ENCODE results near the gene WDR74. TPM values are rescaled to one million over a fixed set of nuclear protein-coding genes. Genes with fewer than 3 reads are reported as not detected.
A peak's percentile ranks its signal among the peaks of the same experiment; 100 is the strongest.
"Not testable (repeated sequence)": the region's sequence is repeated elsewhere in the genome, so short reads cannot be mapped to it uniquely, and the experiment has no call there.

The WDR74 gene
- total and polyA plus RNA-seq, 4 donors = 26.2 to 64.1 (median 42.0) TPM

- peaks cover 0 to 16% (median 13%) of the 10 kb centered on the region in 5 donors for H3K4me1 ChIP-seq (ENCODE audit: control insufficient read depth in 5 of 5, insufficient read depth in 5 of 5, low read length in 5 of 5)
- 13 to 14% methylated on average over 40 of the region's 40 CpGs for WGBS, 2 donors
Observed at GRCh38 chr11:62832336-62833234, 6.8 kb downstream of the WDR74 start, which contains the start of gene TEX54. TSS of gene TEX54 (minus strand) at chr11:62832841.

GRCh38 chr11:62831520-62832335 is 7.7 kb downstream of the WDR74 start, which contains the start of gene STX5:
TSS of gene STX5 (minus strand) at chr11:62832051. CDS start at chr11:62831243, 808 bp downstream.
- WGBS, 2 donors = 0 to 1% methylated on average over 65 of the region's 65 CpGs
- Histone ChIP-seq H3K27ac (ENCODE audit: low read depth in 1 of 2, low read length in 1 of 2) (peak within 1 kb of the TSS; percentile 96 to 99), H3K36me3 (ENCODE audit: control insufficient read depth in 4 of 4, insufficient read depth in 4 of 4, low read length in 4 of 4) (peaks cover 13 to 34% (median 27%) of the 10 kb centered on the region in 4 donors), H3K9me3 (ENCODE audit: control insufficient read depth in 4 of 4, insufficient read depth in 3 of 4, low read length in 3 of 4) (no peaks in the 10 kb centered on the region), H3K9ac (ENCODE audit: insufficient read depth in 1 of 2, low read length in 2 of 2) (peak within 1 kb of the TSS; percentile 85 to 91), H3K4me1 (ENCODE audit: control insufficient read depth in 5 of 5, insufficient read depth in 5 of 5, low read length in 5 of 5) (peaks cover 0 to 16% (median 13%) of the 10 kb centered on the region in 5 donors), H3K27me3 (ENCODE audit: control insufficient read depth in 3 of 3, insufficient read depth in 3 of 3, low read length in 2 of 3) (no peaks in the 10 kb centered on the region), H3K4me3 (peak within 1 kb of the TSS; percentile 82)
- peak; percentile 99 for ATAC-seq (ENCODE audit: insufficient read depth, low FRiP score)
- TF ChIP-seq CTCF (IDR thresholded peaks at IDR 0.05; ENCODE audit: control extremely low read depth, extremely low read depth) = no peak
- peak; percentile 99 to 100 (median 100) for DNase-seq

More at GRCh38 chr11:62832336-62833234, 6.8 kb downstream of the WDR74 start, which contains the start of gene TEX54:
- Histone ChIP-seq H3K27me3 (ENCODE audit: control insufficient read depth in 3 of 3, insufficient read depth in 3 of 3, low read length in 2 of 3) (no peaks in the 10 kb centered on the region), H3K4me3 (peak within 1 kb of the TSS; percentile 74), H3K9me3 (ENCODE audit: control insufficient read depth in 4 of 4, insufficient read depth in 3 of 4, low read length in 3 of 4) (no peaks in the 10 kb centered on the region), H3K27ac (ENCODE audit: low read depth in 1 of 2, low read length in 1 of 2) (peak within 1 kb of the TSS; percentile 96 to 99), H3K36me3 (ENCODE audit: control insufficient read depth in 4 of 4, insufficient read depth in 4 of 4, low read length in 4 of 4) (peaks cover 6 to 28% (median 19%) of the 10 kb centered on the region in 4 donors), H3K9ac (ENCODE audit: insufficient read depth in 1 of 2, low read length in 2 of 2) (peak within 1 kb of the TSS; percentile 66 to 85)
- no peak for DNase-seq
- TF ChIP-seq CTCF (IDR thresholded peaks at IDR 0.05; ENCODE audit: control extremely low read depth, extremely low read depth) = no peak
- peak; percentile 1 for ATAC-seq (ENCODE audit: insufficient read depth, low FRiP score)

GRCh38 chr11:62830904-62831519 is 8.4 kb downstream of the WDR74 start:
- Histone ChIP-seq H3K27me3 (ENCODE audit: control insufficient read depth in 3 of 3, insufficient read depth in 3 of 3, low read length in 2 of 3) (no peaks in the 10 kb centered on the region), H3K4me1 (ENCODE audit: control insufficient read depth in 5 of 5, insufficient read depth in 5 of 5, low read length in 5 of 5) (peaks cover 0 to 16% (median 13%) of the 10 kb centered on the region in 5 donors), H3K9me3 (ENCODE audit: control insufficient read depth in 4 of 4, insufficient read depth in 3 of 4, low read length in 3 of 4) (no peaks in the 10 kb centered on the region), H3K27ac (ENCODE audit: low read depth in 1 of 2, low read length in 1 of 2) (peak overlapping the region; percentile 89 to 92), H3K9ac (ENCODE audit: insufficient read depth in 1 of 2, low read length in 2 of 2) (peak overlapping the region; percentile 85 to 91), H3K36me3 (ENCODE audit: control insufficient read depth in 4 of 4, insufficient read depth in 4 of 4, low read length in 4 of 4) (peaks cover 13 to 29% (median 28%) of the 10 kb centered on the region in 4 donors), H3K4me3 (peak overlapping the region; percentile 82)
- no peak for TF ChIP-seq CTCF (IDR thresholded peaks at IDR 0.05; ENCODE audit: control extremely low read depth, extremely low read depth)
- peak in 1 of 3 donors; percentile 79 for DNase-seq
- no peak for ATAC-seq (ENCODE audit: insufficient read depth, low FRiP score)
- WGBS, 2 donors = 0 to 1% methylated on average over 33 of the region's 33 CpGs

GRCh38 chr11:62828130-62828529 is 11.3 kb downstream of the WDR74 start:
- ATAC-seq (ENCODE audit: insufficient read depth, low FRiP score); H3K27ac ChIP-seq (ENCODE audit: low read depth in 1 of 2, low read length in 1 of 2); H3K27me3 ChIP-seq (ENCODE audit: control insufficient read depth in 3 of 3, insufficient read depth in 3 of 3, low read length in 2 of 3); DNase-seq; H3K4me3 ChIP-seq; H3K9ac ChIP-seq (ENCODE audit: insufficient read depth in 1 of 2, low read length in 2 of 2); H3K9me3 ChIP-seq (ENCODE audit: control insufficient read depth in 4 of 4, insufficient read depth in 3 of 4, low read length in 3 of 4): not testable (repeated sequence)
- H3K36me3 ChIP-seq (ENCODE audit: control insufficient read depth in 4 of 4, insufficient read depth in 4 of 4, low read length in 4 of 4) = peaks cover 18 to 33% (median 31%) of the 10 kb centered on the region in 4 donors
- H3K4me1 ChIP-seq (ENCODE audit: control insufficient read depth in 5 of 5, insufficient read depth in 5 of 5, low read length in 5 of 5) = peaks cover 0 to 16% (median 9%) of the 10 kb centered on the region in 5 donors
- 95 to 98% methylated on average over 8 of the region's 8 CpGs for WGBS, 2 donors

Measured in lung (tissue), 12 donors.